Stimulated activated CD4-positive, alpha-beta T cell treated with anti-CD3 and anti-CD28 coated beads, TNF-alpha, amount 100 ng/mL, for 24 hours (primary cell): Measurements from ENCODE around the gene KLHL36.

Source experiments
- DNase-seq, 3 experiments: peaks; one replicate each; pipeline ENCODE4 v3.0.0-alpha.2; 2020; ENCODE audit warnings: low read depth in 3 of 3

The KLHL36 gene

DNA sequence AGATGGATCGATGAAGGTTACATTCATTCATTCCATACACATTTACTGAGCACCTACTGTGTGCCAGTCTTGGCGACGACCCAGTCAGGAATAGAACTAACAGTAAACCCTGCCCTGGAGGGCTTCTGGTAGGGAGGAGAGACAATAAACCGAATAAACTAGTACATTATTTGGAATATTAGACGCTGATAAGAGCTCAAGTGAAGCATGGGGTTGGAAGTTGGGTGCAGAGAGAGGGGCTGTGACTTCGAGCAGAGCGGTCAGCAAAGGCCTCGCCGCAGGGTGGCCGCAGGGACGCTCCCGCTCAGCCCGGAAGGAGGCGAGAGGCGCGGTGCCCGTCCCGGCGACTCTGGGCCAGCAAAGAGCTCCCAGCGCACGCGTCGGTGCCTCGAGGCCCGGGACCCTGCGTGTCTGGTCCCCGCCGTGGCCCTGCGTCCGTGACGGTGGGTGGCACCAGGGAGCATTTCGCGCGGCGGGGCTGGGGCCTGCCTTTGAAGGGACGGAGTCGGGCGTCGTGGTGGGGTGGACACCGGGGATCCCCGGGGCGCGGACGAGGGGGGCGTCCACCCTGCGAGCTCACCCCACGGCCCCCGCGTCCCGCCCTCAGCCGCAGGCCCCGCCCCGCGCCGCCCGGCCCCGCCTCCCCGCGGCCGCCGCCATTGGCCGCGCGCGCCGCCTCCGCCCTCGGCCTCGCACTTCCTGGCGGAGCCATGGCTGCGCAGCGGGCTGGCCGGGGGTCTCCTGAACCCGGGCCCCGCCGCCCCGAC is at the start of gene KLHL36:
KLHL36 (plus strand) TSS at position 684 of the 767 bp plus-strand sequence. CDS start 2,357 bp downstream, outside the sequence.
- peak; percentile 32 to 61 (median 47) for DNase-seq

GRCh38 chr16:84599521-84600202 is 48.6 kb upstream of the KLHL36 start:
- DNase-seq: peak in 2 of 3 experiments; percentile 44 to 79

GRCh38 chr16:84600343-84601229 is 47.7 kb upstream of the KLHL36 start:
- no peak for DNase-seq

DNA sequence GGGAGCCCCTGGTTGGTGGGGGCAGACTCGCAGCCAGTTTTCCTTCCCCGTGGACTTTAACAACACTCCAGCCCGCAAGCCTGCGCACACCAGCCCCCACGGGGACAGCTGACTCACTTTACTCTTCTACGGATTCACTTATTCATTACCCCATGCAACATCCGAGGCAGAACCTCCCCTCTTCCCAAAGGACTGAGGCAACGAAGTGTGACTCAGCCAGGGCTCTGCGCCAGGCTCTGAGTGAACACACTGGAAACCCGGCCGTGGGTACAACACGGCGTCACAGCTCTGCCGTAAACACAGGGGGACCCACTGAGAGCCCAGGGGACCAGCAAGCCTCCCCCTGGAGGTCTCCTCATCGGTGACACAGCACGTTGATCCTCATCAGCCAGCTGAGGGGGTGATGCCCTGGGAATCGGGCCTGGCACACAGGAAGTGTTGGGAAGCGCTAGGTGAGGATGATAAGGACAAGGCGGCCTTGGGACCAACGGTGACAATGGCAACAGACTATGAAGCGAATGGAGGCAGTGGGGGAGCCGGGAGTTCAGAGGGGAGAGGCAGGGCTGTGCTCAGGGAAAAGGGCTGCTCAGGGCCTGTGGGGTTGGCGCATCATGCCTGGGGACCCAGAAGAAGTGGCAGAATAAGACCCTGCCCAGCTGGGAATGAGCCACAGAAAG is 45.0 kb upstream of the KLHL36 start:
- DNase-seq: peak in 1 of 3 experiments; percentile 62

DNA sequence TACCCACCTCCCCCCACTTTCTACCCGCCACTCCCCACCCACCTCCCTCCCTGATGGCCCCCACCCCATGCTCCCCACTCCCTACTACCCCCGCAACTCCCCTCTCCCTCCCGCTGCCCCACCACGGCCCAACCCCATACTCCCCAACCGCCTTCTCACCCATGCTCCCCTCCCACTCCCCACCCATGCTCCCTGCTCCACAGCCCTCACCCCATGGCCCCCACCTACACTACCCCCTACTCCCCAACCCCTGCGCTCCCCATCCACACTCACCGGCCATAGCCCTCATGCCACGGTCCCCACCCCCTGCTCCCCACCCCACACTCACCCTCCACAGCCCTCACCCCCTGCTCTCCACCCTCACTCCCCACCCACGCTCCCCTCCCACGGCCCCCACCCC is 44.4 kb upstream of the KLHL36 start:
- DNase-seq: no peak

DNA sequence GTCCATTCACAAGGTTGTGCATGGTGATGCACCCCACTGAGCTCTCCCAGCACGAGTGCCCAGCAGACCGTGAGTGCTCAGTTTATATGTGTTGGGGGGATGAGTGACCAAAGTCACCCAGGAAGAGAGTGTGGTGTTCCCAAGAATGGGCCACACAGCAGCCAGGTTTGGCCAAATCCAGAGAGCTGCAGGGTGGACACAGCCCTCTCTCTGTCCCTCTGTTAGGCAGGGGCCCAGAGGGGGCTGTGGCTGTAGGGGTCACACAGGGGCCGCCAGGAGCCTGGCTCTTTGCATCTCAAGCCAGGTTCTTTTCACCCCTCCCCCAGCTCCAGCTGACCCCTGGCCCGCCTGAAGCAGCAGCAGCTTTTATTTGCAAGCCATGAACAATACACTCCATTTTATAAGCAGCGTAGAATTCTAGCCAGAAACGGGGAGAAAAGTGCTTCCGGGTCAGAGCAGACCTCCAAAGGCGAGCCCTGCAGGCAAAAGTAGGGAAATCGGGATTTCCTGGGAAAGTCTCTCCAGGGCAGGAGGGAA is 43.8 kb upstream of the KLHL36 start:
- DNase-seq: no peak

GRCh38 chr16:84605339-84605848 is 42.9 kb upstream of the KLHL36 start:
- no peak for DNase-seq

DNA sequence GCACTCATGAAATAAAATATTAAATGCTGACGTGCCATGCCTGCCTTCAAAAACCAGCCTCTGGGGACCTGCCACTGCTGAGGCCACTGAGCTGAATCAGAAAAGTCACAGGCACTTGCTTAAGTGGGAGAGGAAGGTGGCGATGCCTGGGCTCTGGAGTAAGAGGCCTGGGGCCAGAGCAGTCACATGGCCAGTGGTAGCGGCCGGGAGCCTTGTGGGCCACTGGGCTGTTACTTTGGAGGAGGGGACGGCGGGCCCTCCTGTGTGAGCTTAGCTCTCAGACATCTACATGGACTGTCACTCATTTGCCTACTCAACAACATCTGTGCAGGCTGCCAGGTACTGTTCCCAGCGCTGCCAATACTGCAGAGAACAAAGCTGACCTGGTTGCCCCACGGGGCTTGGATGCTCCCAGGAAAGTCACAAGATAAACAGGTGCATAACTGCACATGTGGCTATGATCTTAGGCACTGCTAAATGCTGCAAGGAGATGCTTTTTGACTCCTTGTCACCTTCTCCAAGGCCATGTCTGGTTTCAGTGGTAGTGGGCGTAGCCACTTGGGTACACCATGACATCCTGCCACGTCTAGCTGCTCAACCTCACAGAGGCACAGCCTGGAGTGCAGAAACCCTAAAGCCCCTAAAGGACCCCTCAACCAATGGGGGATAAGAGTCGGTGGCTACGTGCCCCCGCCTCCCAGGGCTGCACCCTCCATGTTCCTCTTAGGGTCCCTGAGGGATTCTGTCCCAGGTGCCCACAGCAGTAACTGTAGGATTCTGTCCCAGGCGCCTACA is 42.0 kb upstream of the KLHL36 start:
- DNase-seq: no peak

- no peak for DNase-seq
Observed at GRCh38 chr16:84607061-84607460, 41.2 kb upstream of the KLHL36 start.

- DNase-seq: no peak
Observed at GRCh38 chr16:84607694-84608093, 40.6 kb upstream of the KLHL36 start.

- no peak for DNase-seq
Observed at GRCh38 chr16:84608282-84608681, 40.0 kb upstream of the KLHL36 start.

GRCh38 chr16:84609563-84610177 is 38.6 kb upstream of the KLHL36 start:
- DNase-seq: no peak

- DNase-seq: no peak
Observed at GRCh38 chr16:84610376-84610775, 37.9 kb upstream of the KLHL36 start.

DNA sequence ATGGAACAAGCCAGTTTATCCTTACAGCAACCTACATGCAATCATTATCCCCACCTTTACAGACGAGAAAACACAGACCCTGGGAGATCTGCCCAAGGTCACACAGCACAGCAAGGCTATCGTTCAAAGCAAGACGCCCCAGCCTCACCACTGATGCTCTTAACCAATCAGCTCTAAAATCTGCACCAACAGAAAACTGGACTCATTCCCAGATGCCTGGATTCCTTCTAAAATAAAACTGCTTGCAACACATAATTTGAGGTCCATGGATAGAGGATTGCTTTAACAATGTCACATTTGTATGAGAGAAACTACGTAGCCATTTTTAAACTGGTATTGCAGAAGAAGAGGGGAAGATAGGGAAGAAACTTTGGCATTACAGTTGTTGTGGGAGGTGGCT is 37.3 kb upstream of the KLHL36 start:
- DNase-seq: no peak

GRCh38 chr16:84612686-84613085 is 35.6 kb upstream of the KLHL36 start:
- DNase-seq: no peak

DNA sequence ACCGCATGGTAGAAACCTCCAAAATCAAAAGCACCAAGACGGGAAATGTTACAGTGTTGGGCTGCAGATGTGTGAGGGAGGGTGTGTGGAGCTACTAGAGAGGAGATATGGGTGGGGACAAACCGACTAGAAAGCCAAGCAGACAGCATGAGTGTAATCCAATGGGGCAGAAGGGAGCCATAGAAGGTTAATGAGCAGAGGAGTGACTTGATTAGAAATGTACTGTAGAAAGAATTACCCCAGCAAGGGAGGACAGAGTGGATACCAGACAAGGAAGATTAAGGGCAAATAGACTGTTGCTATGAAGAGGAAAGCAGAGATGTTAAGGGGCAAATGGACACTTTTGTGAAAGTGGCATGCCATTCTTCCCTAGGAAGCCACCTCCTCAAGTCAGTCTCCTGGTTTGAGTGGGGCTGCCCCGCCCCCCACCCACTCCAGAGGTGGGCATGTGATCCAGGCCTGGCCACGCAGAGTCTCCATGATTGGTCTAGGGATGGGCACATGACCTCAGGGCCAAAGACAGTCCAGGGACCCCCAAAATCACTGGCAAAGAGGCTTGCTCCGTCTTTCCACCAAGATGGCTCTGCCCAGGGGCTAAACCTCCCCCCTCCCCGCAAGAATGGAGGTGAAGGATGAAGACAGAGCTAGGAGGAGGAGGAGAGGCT is 34.8 kb upstream of the KLHL36 start:
- DNase-seq: no peak

GRCh38 chr16:84614073-84614459 is 34.2 kb upstream of the KLHL36 start:
- DNase-seq: no peak

GRCh38 chr16:84614623-84614967 is 33.7 kb upstream of the KLHL36 start:
- no peak for DNase-seq
